A172 (cell line): ENCODE measurements around the gene LINGO1. TPM values are rescaled to one million over a fixed set of nuclear protein-coding genes. Genes with fewer than 3 reads are reported as not detected.
A peak's percentile ranks its signal among the peaks of the same experiment; 100 is the strongest.

ENCODE experiments used
- DNase-seq: peaks from one replicate; pipeline ENCODE4 v3.0.0-alpha.2; 2015; ENCODE audit warnings: low spot score
- total RNA-seq: library from RNA; depleted of rRNA; stranded (reverse); fragments of >200 nt; shearing (Covaris generic); gene quantifications from 2 replicates; pipeline ENCODE4 v1.2.3, GENCODE V29; 2014

The LINGO1 gene
- total RNA-seq, 1 experiment from 2014 or later: 1.1 TPM

- DNase-seq: no peak
Observed at GRCh38 chr15:77617476-77618230, 15.1 kb downstream of the LINGO1 start.

- no peak for DNase-seq
Observed at GRCh38 chr15:77616072-77616471, 16.6 kb downstream of the LINGO1 start.

GRCh38 chr15:77615472-77615871, 17.2 kb downstream of the LINGO1 start:
- no peak for DNase-seq

GRCh38 chr15:77614251-77614806, 18.4 kb downstream of the LINGO1 start:
- DNase-seq: no peak

- no peak for DNase-seq
Observed at GRCh38 chr15:77613814-77614213, 18.9 kb downstream of the LINGO1 start.

- DNase-seq: no peak
Observed at GRCh38 chr15:77612958-77613601, 19.6 kb downstream of the LINGO1 start.

- no peak for DNase-seq
Observed at GRCh38 chr15:77611767-77612166, 20.9 kb downstream of the LINGO1 start.

GRCh38 chr15:77610731-77611130, 22.0 kb downstream of the LINGO1 start:
- no peak for DNase-seq

GRCh38 chr15:77609558-77609957, 23.2 kb downstream of the LINGO1 start:
- no peak for DNase-seq

- no peak for DNase-seq
Observed at GRCh38 chr15:77608774-77609173, 23.9 kb downstream of the LINGO1 start.

GRCh38 chr15:77607894-77608261, 24.8 kb downstream of the LINGO1 start:
- no peak for DNase-seq

GRCh38 chr15:77607111-77607893, 25.4 kb downstream of the LINGO1 start:
- DNase-seq: peak; percentile 28

- peak; percentile 27 for DNase-seq
Observed at GRCh38 chr15:77606142-77607034, 26.3 kb downstream of the LINGO1 start.

- no peak for DNase-seq
Observed at GRCh38 chr15:77605547-77605946, 27.2 kb downstream of the LINGO1 start.

GRCh38 chr15:77604973-77605372, 27.7 kb downstream of the LINGO1 start:
- no peak for DNase-seq

- no peak for DNase-seq
Observed at GRCh38 chr15:77603611-77604336, 28.9 kb downstream of the LINGO1 start.

- no peak for DNase-seq
Observed at GRCh38 chr15:77602800-77603199, 29.9 kb downstream of the LINGO1 start.

GRCh38 chr15:77599899-77600298, 32.8 kb downstream of the LINGO1 start:
- DNase-seq: peak; percentile 33

GRCh38 chr15:77599357-77599756, 33.4 kb downstream of the LINGO1 start:
- no peak for DNase-seq

GRCh38 chr15:77598644-77599043, 34.1 kb downstream of the LINGO1 start:
- no peak for DNase-seq
